CD14-positive monocyte (primary cell): Measurements from ENCODE around the gene ACSS1. TPM values are rescaled to one million over a fixed set of nuclear protein-coding genes. Genes with fewer than 3 reads are reported as not detected.

Experiments used
- DNase-seq, 3 donors: peaks; one replicate each; pipeline ENCODE4 v3.0.0-alpha.2; 2011 to 2022
- H2AFZ ChIP-seq: 2 replicates; pipeline ENCODE4 v1.6.0; 2012; ENCODE audit warnings: mild to moderate bottlenecking, low read depth, low read length, inconsistent platforms; ENCODE audit not compliant: insufficient read depth, poor library complexity, severe bottlenecking
- H3K27ac ChIP-seq, 2 donors: 1 replicate in 1 of 2; 2 replicates in 1 of 2; pipeline ENCODE4 v1.5.1; 2012 to 2013; ENCODE audit warnings: low read length in 2 of 2, control low read depth in 1 of 2, inconsistent platforms in 1 of 2, low read depth in 1 of 2, mild to moderate bottlenecking in 1 of 2
- H3K27me3 ChIP-seq, 2 donors: one replicate each; pipeline versions ENCODE4 v1.6.0 to v1.6.1; 2011 to 2013; ENCODE audit warnings: low read length in 2 of 2; ENCODE audit not compliant: control insufficient read depth in 2 of 2, insufficient read depth in 2 of 2
- H3K36me3 ChIP-seq, 2 donors: replicated peaks in 1 of 2; 1 replicate in 1 of 2; 2 replicates in 1 of 2; pipeline versions ENCODE4 v1.5.1 to v1.6.1; 2012 to 2013; ENCODE audit warnings: low read length in 2 of 2, control low read depth in 1 of 2, inconsistent platforms in 1 of 2, mild to moderate bottlenecking in 1 of 2; ENCODE audit not compliant: insufficient read depth in 2 of 2, control insufficient read depth in 1 of 2
- H3K4me1 ChIP-seq, 2 donors: 1 replicate in 1 of 2; 2 replicates in 1 of 2; pipeline versions ENCODE4 v1.5.1 to v1.6.1; 2012 to 2013; ENCODE audit warnings: low read length in 2 of 2, control low read depth in 1 of 2, inconsistent platforms in 1 of 2, mild to moderate bottlenecking in 1 of 2, moderate library complexity in 1 of 2; ENCODE audit not compliant: insufficient read depth in 2 of 2, control insufficient read depth in 1 of 2
- H3K4me2 ChIP-seq: replicated peaks from 2 replicates; pipeline ENCODE3; 2012; ENCODE audit warnings: low read length, moderate library complexity, mild to moderate bottlenecking; ENCODE audit not compliant: poor library complexity, severe bottlenecking; ENCODE audit errors: extremely low read depth
- H3K4me3 ChIP-seq, 3 experiments: fragments of 200-600 bp in 1 of 3; sonication (generic) in 1 of 3; replicated peaks in 1 of 3; 1 replicate in 2 of 3; 2 replicates in 1 of 3; pipeline ENCODE4 v1.5.1; 2011 to 2013; ENCODE audit warnings: low read length in 3 of 3, mild to moderate bottlenecking in 3 of 3, control low read depth in 2 of 3, low read depth in 2 of 3, inconsistent platforms in 1 of 3, moderate library complexity in 1 of 3
- H3K79me2 ChIP-seq: 2 replicates; pipeline ENCODE4 v1.6.0; 2012; ENCODE audit warnings: mild to moderate bottlenecking, control low read depth, inconsistent platforms, low read length, moderate library complexity; ENCODE audit not compliant: insufficient read depth
- H3K9ac ChIP-seq: 2 replicates; pipeline ENCODE4 v1.6.0; 2017; ENCODE audit warnings: low read length, mild to moderate bottlenecking; ENCODE audit not compliant: insufficient read depth, poor library complexity, severe bottlenecking
- H3K9me3 ChIP-seq, 2 donors: replicated peaks in 1 of 2; 1 replicate in 1 of 2; 2 replicates in 1 of 2; pipeline versions ENCODE4 v1.5.1 to v1.6.1; 2012 to 2013; ENCODE audit warnings: low read length in 2 of 2, control low read depth in 1 of 2; ENCODE audit not compliant: control insufficient read depth in 1 of 2, insufficient read depth in 1 of 2
- H4K20me1 ChIP-seq: 2 replicates; pipeline ENCODE4 v1.6.0; 2012; ENCODE audit warnings: mild to moderate bottlenecking, low read length, control low read depth, moderate library complexity; ENCODE audit not compliant: insufficient read depth
- H3K27ac Mint-ChIP-seq, 7 donors: one replicate each; pipeline ENCODE4 v1.8.0; 2020; ENCODE audit warnings: mild to moderate bottlenecking in 7 of 7, mixed read lengths in 7 of 7, moderate library complexity in 6 of 7, inconsistent platforms in 2 of 7
- H3K27me3 Mint-ChIP-seq, 3 donors: one replicate each; pipeline ENCODE4 v1.8.0; 2021 to 2022; ENCODE audit warnings: low read depth in 3 of 3, mild to moderate bottlenecking in 3 of 3, mixed read lengths in 3 of 3, moderate library complexity in 3 of 3, inconsistent platforms in 1 of 3
- H3K36me3 Mint-ChIP-seq, 2 donors: one replicate each; pipeline ENCODE4 v1.8.0; 2020; ENCODE audit warnings: mixed read lengths in 2 of 2, inconsistent platforms in 1 of 2, mild to moderate bottlenecking in 1 of 2
- H3K4me1 Mint-ChIP-seq: one replicate; pipeline ENCODE4 v1.8.0; 2020; ENCODE audit warnings: mild to moderate bottlenecking, mixed read lengths
- H3K4me3 Mint-ChIP-seq, 2 donors: one replicate each; pipeline ENCODE4 v1.8.0; 2020; ENCODE audit warnings: mild to moderate bottlenecking in 2 of 2, mixed read lengths in 2 of 2, moderate library complexity in 1 of 2
- H3K9me3 Mint-ChIP-seq, 7 donors: one replicate each; pipeline ENCODE4 v1.8.0; 2020 to 2022; ENCODE audit warnings: mixed read lengths in 7 of 7, mild to moderate bottlenecking in 6 of 7, moderate library complexity in 6 of 7, inconsistent platforms in 2 of 7
- CTCF ChIP-seq: fragments of 200-600 bp; IDR thresholded peaks from one replicate; pipeline ENCODE4 v1.8.0; 2022; ENCODE audit warnings: antibody characterized with exemption, mild to moderate bottlenecking
- WGBS: methylation state at CpG from one replicate; pipeline ENCODE4 v1.1.5; 2013; ENCODE audit warnings: missing lambda C conversion rate; ENCODE audit not compliant: insufficient coverage; 5-methylcytosine and 5-hydroxymethylcytosine counted together
- intact Hi-C, 2 donors: fragments of 100-400 bp; cut with micrococcal nuclease; formaldehyde crosslinking; loops; one replicate each; pipeline versions ENCODE4 v1.15.0 to v1.15.1; 2023
- polyA plus RNA-seq, 3 donors: library from polyadenylated mRNA; depleted of rRNA in 1 of 3; unstranded in 2 of 3; stranded (reverse) in 1 of 3; fragments of 300-500 nt in 2 of 3; fragments of >200 nt in 1 of 3; fragmentation: Illumina TruSeq in 2 of 3; gene quantifications; 1 replicate in 2 of 3; 2 replicates in 1 of 3; pipeline ENCODE4 v1.2.3, GENCODE V29; 2012 to 2021

The ACSS1 gene
- polyA plus RNA-seq, 3 donors: 26.6 to 32.0 (median 27.6) TPM

GRCh38 chr20:25081730-25082497 lies 24.0 kb upstream of the ACSS1 start, which contains the start of gene VSX1:
TSS of gene VSX1 (minus strand) at chr20:25082141. CDS start at chr20:25082096, 45 bp downstream.
- no peak within 1 kb of the TSS for H3K4me2 ChIP-seq
- Mint-ChIP-seq H3K9me3 (peaks cover 0 to 21% (median 6%) of the 10 kb centered on the region in 7 donors), H3K27me3 (peaks cover 87 to 96% (median 91%) of the 10 kb centered on the region in 3 donors), H3K4me1 (peaks cover 29% of the 10 kb centered on the region), H3K27ac (no peak within 1 kb of the TSS), H3K4me3 (peak within 1 kb of the TSS in 1 of 2 donors; percentile 82), H3K36me3 (peaks cover 0 to 6% of the 10 kb centered on the region in 2 donors)
- H3K79me2 ChIP-seq: no peaks in the 10 kb centered on the region
- intact Hi-C loops: no loop called here
- no peaks in the 10 kb centered on the region for H4K20me1 ChIP-seq
- H3K4me3 ChIP-seq: no peak within 1 kb of the TSS
- no peak within 1 kb of the TSS for H3K9ac ChIP-seq
- H3K36me3 ChIP-seq: no peaks in the 10 kb centered on the region
- no peak for TF ChIP-seq CTCF
- peaks cover 11 to 13% of the 10 kb centered on the region in 2 donors for H3K4me1 ChIP-seq
- DNase-seq: no peak
- no peak within 1 kb of the TSS for H2AFZ ChIP-seq
- peaks cover 77 to 95% of the 10 kb centered on the region in 2 donors for H3K27me3 ChIP-seq
- H3K9me3 ChIP-seq: peaks cover 0 to 18% of the 10 kb centered on the region in 2 donors
- WGBS: 8% methylated on average over 51 of the region's 67 CpGs
- no peak within 1 kb of the TSS for H3K27ac ChIP-seq

GRCh38 chr20:25081065-25081729 lies 23.3 kb upstream of the ACSS1 start:
- H3K79me2 ChIP-seq: no peaks in the 10 kb centered on the region
- H3K27me3 Mint-ChIP-seq: peaks cover 85 to 96% (median 92%) of the 10 kb centered on the region in 3 donors
- peaks cover 0 to 18% of the 10 kb centered on the region in 2 donors for H3K9me3 ChIP-seq
- H4K20me1 ChIP-seq: no peaks in the 10 kb centered on the region
- 10% methylated on average over 52 of the region's 54 CpGs for WGBS
- H3K4me1 ChIP-seq: peaks cover 11 to 15% of the 10 kb centered on the region in 2 donors
- no peak for DNase-seq
- peaks cover 0 to 7% of the 10 kb centered on the region in 2 donors for H3K36me3 Mint-ChIP-seq
- intact Hi-C loops: no loop called here
- peak overlapping the region in 1 of 2 donors; percentile 80 for H3K4me3 Mint-ChIP-seq
- H3K9me3 Mint-ChIP-seq: peaks cover 0 to 21% (median 6%) of the 10 kb centered on the region in 7 donors
- no peak overlapping the region for H3K4me3 ChIP-seq
- H3K27ac Mint-ChIP-seq: no peak overlapping the region
- no peak overlapping the region for H3K9ac ChIP-seq
- no peak overlapping the region for H3K4me2 ChIP-seq
- peaks cover 26% of the 10 kb centered on the region for H3K4me1 Mint-ChIP-seq
- no peak overlapping the region for H3K27ac ChIP-seq
- H3K27me3 ChIP-seq: peaks cover 81 to 96% of the 10 kb centered on the region in 2 donors
- H2AFZ ChIP-seq: no peak overlapping the region
- no peak for TF ChIP-seq CTCF
- H3K36me3 ChIP-seq: no peaks in the 10 kb centered on the region
